ENCODE data around the gene TNIP2.

TNIP2 gene

GRCh38 chr4:2714061-2714770 is 41.9 kb downstream of the TNIP2 start:
- no peaks in the 10 kb centered on the region for H3K9me2 ChIP-seq (replicated peaks; ENCODE audit: insufficient read depth, low read length)
- no peak for TF ChIP-seq EZH2 (optimal IDR thresholded peaks at IDR 0.05; ENCODE audit: low read depth, low read length)
- no peak for TF ChIP-seq EZH2phosphoT487 (IDR thresholded peaks at IDR 0.05; ENCODE audit: low read length)
- TF ChIP-seq, protein P1, sequence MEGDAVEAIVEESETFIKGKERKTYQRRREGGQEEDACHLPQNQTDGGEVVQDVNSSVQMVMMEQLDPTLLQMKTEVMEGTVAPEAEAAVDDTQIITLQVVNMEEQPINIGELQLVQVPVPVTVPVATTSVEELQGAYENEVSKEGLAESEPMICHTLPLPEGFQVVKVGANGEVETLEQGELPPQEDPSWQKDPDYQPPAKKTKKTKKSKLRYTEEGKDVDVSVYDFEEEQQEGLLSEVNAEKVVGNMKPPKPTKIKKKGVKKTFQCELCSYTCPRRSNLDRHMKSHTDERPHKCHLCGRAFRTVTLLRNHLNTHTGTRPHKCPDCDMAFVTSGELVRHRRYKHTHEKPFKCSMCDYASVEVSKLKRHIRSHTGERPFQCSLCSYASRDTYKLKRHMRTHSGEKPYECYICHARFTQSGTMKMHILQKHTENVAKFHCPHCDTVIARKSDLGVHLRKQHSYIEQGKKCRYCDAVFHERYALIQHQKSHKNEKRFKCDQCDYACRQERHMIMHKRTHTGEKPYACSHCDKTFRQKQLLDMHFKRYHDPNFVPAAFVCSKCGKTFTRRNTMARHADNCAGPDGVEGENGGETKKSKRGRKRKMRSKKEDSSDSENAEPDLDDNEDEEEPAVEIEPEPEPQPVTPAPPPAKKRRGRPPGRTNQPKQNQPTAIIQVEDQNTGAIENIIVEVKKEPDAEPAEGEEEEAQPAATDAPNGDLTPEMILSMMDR (IDR thresholded peaks at IDR 0.05; ENCODE audit: low read length): no peak
- no peak overlapping the region for H3K9ac ChIP-seq (ENCODE audit: low read length)
- no peak for DNase-seq
- no peak overlapping the region for H2AFZ ChIP-seq (ENCODE audit: low read length)
- H3K36me3 ChIP-seq (replicated peaks; ENCODE audit: insufficient read depth, low read length): no peaks in the 10 kb centered on the region
- H3K27ac ChIP-seq (ENCODE audit: low read length): no peak overlapping the region
- H3K4me2 ChIP-seq (ENCODE audit: low read depth, low read length): no peak overlapping the region
- no peaks in the 10 kb centered on the region for H3K4me1 ChIP-seq (ENCODE audit: low read length)
- H3F3A ChIP-seq (ENCODE audit: insufficient read depth, low read length): no peaks in the 10 kb centered on the region; the same call in 1 of the 2 replicates
- H3K9me3 ChIP-seq (replicated peaks; ENCODE audit: insufficient read depth, low read length): no peaks in the 10 kb centered on the region
- no peaks in the 10 kb centered on the region for H3K79me2 ChIP-seq (ENCODE audit: low read length)
- no peaks in the 10 kb centered on the region for H3K27me3 ChIP-seq (replicated peaks; ENCODE audit: insufficient read depth, low read length)
- H4K20me1 ChIP-seq (ENCODE audit: insufficient read depth, low read length): no peaks in the 10 kb centered on the region
- H3K4me3 ChIP-seq (ENCODE audit: low read length): no peak overlapping the region

- DNase-seq: no peak
- H3F3A ChIP-seq (ENCODE audit: insufficient read depth, low read length): no peaks in the 10 kb centered on the region; the same call in 1 of the 2 replicates
- H3K4me3 ChIP-seq (ENCODE audit: low read length): no peak overlapping the region
- no peaks in the 10 kb centered on the region for H3K4me1 ChIP-seq (ENCODE audit: low read length)
- no peak overlapping the region for H3K9ac ChIP-seq (ENCODE audit: low read length)
- H3K27me3 ChIP-seq (replicated peaks; ENCODE audit: insufficient read depth, low read length): no peaks in the 10 kb centered on the region
- H2AFZ ChIP-seq (ENCODE audit: low read length): no peak overlapping the region
- TF ChIP-seq EZH2 (optimal IDR thresholded peaks at IDR 0.05; ENCODE audit: low read depth, low read length) (no peak), EZH2phosphoT487 (IDR thresholded peaks at IDR 0.05; ENCODE audit: low read length) (no peak)
- TF ChIP-seq, protein P1 (IDR thresholded peaks at IDR 0.05; ENCODE audit: low read length): no peak
- no peaks in the 10 kb centered on the region for H4K20me1 ChIP-seq (ENCODE audit: insufficient read depth, low read length)
- no peak overlapping the region for H3K4me2 ChIP-seq (ENCODE audit: low read depth, low read length)
- H3K36me3 ChIP-seq (replicated peaks; ENCODE audit: insufficient read depth, low read length): no peaks in the 10 kb centered on the region
- H3K9me3 ChIP-seq (replicated peaks; ENCODE audit: insufficient read depth, low read length): no peaks in the 10 kb centered on the region
- H3K9me2 ChIP-seq (replicated peaks; ENCODE audit: insufficient read depth, low read length): no peaks in the 10 kb centered on the region
- no peak overlapping the region for H3K27ac ChIP-seq (ENCODE audit: low read length)
- no peaks in the 10 kb centered on the region for H3K79me2 ChIP-seq (ENCODE audit: low read length)
Measured at GRCh38 chr4:2713337-2713736, 42.8 kb downstream of the TNIP2 start.

DNA sequence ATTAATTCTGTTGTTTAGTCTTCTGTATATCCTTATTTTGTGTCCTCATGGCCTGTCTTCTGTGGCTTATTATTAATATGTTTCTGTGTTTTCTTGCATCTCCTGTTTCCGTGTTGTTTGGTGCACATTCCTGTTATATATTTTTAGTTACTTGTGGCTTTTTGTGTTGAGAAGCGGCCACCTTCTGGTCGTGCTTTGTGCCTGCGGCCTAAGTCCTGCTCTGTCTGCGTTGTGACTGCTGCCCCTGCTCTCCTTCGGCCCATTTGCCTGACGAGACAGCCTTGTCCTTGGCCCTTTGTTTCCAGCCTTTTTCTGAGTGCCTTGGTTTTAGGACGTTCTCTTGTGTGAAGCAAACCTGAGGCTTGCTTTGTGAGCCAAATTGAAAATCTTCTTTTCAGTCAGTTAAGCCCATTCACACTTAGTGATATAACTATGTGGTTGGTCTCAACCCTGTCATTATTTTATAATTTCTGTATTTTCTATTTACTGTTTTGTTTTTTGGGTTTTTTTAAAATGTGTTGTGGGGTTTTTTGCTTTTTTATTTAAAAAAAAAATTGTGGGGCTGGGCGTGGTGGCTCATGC is 43.8 kb downstream of the TNIP2 start:
- Histone ChIP-seq H3K36me3 (replicated peaks; ENCODE audit: insufficient read depth, low read length) (no peaks in the 10 kb centered on the region), H3K4me1 (ENCODE audit: low read length) (no peaks in the 10 kb centered on the region), H3K9ac (ENCODE audit: low read length) (no peak overlapping the region), H3K4me2 (ENCODE audit: low read depth, low read length) (no peak overlapping the region), H2AFZ (ENCODE audit: low read length) (no peak overlapping the region), H3K79me2 (ENCODE audit: low read length) (no peaks in the 10 kb centered on the region), H4K20me1 (ENCODE audit: insufficient read depth, low read length) (no peaks in the 10 kb centered on the region), H3K4me3 (ENCODE audit: low read length) (no peak overlapping the region), H3K9me2 (replicated peaks; ENCODE audit: insufficient read depth, low read length) (no peaks in the 10 kb centered on the region), H3K27ac (ENCODE audit: low read length) (no peak overlapping the region), H3K9me3 (replicated peaks; ENCODE audit: insufficient read depth, low read length) (no peaks in the 10 kb centered on the region), H3K27me3 (replicated peaks; ENCODE audit: insufficient read depth, low read length) (no peaks in the 10 kb centered on the region), H3F3A (ENCODE audit: insufficient read depth, low read length) (no peaks in the 10 kb centered on the region; the same call in 1 of the 2 replicates)
- TF ChIP-seq EZH2 (optimal IDR thresholded peaks at IDR 0.05; ENCODE audit: low read depth, low read length) (no peak), EZH2phosphoT487 (IDR thresholded peaks at IDR 0.05; ENCODE audit: low read length) (no peak)
- TF ChIP-seq, protein P1 (IDR thresholded peaks at IDR 0.05; ENCODE audit: low read length): no peak
- no peak for DNase-seq

Measured in MM.1S (cell line).